ENCODE results near the gene NPPC.

DNA sequence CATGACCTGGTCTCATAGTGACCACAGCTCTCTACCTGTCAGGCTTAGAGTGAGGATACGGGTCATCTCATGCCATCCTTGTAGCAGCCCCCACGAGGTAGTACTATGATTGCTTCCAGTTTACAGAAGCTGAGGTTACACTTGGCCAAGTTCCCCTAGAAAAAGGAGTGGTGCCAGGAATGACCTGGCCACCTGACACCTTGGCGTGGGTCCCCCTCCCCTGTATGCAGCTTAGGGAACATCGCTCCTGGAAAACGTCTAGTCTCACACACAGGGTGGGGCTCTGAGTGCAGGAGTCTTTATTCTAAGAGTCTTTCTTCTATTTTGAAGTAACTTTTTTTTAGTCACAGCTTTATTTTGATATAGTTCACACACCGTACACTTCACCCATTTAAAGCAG is 14.8 kb downstream of the NPPC start:
- TF ChIP-seq CTCF (IDR thresholded peaks at IDR 0.05): no peak
- TF ChIP-seq POLR2AphosphoS5 (IDR thresholded peaks at IDR 0.05): no peak
- TF ChIP-seq POLR2A (IDR thresholded peaks at IDR 0.05): no peak
